ENCODE results near the gene ANO10. TPM values are rescaled to one million over a fixed set of nuclear protein-coding genes. Genes with fewer than 3 reads are reported as not detected.

Gene ANO10
- total RNA-seq, 4 donors from 2014 or later = 32.8 to 111 (median 54.3) TPM

DNA sequence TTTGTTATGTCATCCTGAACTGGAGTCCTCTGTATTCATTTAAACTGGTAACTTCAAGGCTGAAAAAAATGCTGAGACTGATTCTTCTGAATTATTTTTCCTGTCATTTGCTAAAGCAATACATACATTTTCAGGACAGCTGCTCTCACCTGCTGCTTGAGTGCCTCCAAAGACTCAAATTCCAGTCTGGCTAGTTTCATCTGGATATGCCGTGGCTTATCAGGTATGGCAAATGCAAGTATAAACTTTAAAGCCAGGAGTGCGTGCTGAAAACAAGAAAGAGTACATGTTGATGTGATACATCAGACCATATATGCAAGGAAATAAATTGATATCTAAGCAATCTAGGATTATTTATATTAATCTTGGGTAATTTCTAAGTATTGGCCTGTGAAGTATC is 189.3 kb downstream of the ANO10 start:
- no peaks in the 10 kb centered on the region for H3K4me1 ChIP-seq
- intact Hi-C loops (cut with DNase I; ENCODE audit: low total_unique reads) = no loop called here
- DNase-seq = no peak

GRCh38 chr3:43426388-43426787 is 195.4 kb downstream of the ANO10 start:
- TF ChIP-seq, protein P1, sequence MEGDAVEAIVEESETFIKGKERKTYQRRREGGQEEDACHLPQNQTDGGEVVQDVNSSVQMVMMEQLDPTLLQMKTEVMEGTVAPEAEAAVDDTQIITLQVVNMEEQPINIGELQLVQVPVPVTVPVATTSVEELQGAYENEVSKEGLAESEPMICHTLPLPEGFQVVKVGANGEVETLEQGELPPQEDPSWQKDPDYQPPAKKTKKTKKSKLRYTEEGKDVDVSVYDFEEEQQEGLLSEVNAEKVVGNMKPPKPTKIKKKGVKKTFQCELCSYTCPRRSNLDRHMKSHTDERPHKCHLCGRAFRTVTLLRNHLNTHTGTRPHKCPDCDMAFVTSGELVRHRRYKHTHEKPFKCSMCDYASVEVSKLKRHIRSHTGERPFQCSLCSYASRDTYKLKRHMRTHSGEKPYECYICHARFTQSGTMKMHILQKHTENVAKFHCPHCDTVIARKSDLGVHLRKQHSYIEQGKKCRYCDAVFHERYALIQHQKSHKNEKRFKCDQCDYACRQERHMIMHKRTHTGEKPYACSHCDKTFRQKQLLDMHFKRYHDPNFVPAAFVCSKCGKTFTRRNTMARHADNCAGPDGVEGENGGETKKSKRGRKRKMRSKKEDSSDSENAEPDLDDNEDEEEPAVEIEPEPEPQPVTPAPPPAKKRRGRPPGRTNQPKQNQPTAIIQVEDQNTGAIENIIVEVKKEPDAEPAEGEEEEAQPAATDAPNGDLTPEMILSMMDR (IDR thresholded peaks at IDR 0.05) = no peak
- no peak for TF ChIP-seq POLR2A (IDR thresholded peaks at IDR 0.05)
- Histone ChIP-seq H3K36me3 (no peaks in the 10 kb centered on the region), H3K9me3 (no peaks in the 10 kb centered on the region), H3K4me3 (no peak overlapping the region), H3K27me3 (no peaks in the 10 kb centered on the region), H3K4me1 (peaks cover 0 to 8% of the 10 kb centered on the region in 2 donors), H3K27ac (peak overlapping the region in 1 of 2 donors; percentile 54)
- intact Hi-C loops (cut with DNase I; ENCODE audit: low total_unique reads) = no loop called here
- no peak for DNase-seq

More for the DNA sequence above, 189.3 kb downstream of the ANO10 start:
- Histone ChIP-seq H3K4me3 (no peak overlapping the region), H3K9me3 (no peaks in the 10 kb centered on the region), H3K36me3 (no peaks in the 10 kb centered on the region), H3K27ac (no peak overlapping the region), H3K27me3 (no peaks in the 10 kb centered on the region)
- TF ChIP-seq POLR2A (IDR thresholded peaks at IDR 0.05) = no peak
- TF ChIP-seq, protein P1 (IDR thresholded peaks at IDR 0.05) = no peak

DNA sequence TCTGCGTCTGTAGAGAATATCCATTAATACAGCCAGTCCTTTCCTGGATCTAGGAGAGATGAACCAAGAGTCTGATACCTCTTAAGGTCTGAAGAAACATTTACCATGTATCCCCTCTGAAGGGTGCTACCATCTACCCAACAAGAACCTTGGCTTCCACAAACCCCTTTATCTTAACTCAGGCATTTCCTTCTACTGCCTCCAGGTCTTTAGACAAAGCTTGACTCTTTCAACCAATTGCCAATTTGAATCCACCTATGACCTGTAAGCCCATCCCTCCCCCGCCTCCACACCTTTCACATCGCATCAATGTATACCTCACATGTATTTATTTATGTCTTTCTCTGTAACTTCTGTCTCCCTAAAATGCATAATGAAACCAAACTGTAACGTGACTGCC is 196.0 kb downstream of the ANO10 start:
- intact Hi-C loops (cut with DNase I; ENCODE audit: low total_unique reads) = no loop called here

DNA sequence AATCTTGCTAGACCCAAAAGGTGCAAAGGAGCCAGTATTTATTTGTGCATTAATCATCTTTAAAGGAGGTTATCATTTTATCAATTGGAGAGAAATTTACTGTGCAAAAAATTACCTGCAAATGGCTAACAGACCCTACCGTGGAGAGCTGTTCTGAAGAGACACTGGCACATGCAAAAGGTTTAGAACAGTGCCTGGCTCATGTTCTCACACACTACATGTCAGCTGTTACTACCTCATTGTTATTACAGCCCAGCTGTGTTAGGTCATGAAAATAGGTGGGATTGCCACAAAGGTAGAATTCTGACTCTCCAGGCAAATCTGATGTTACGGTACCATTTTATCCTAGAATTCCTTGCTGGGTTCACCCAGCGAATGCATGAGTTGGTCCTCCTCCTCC is 198.2 kb downstream of the ANO10 start:
- intact Hi-C loops (cut with DNase I; ENCODE audit: low total_unique reads) = no loop called here
- peak overlapping the region in 1 of 2 donors; percentile 71 for H3K27ac ChIP-seq

More for the DNA sequence above, 196.0 kb downstream of the ANO10 start:
- no peak for DNase-seq
- H3K4me1 ChIP-seq = peaks cover 0 to 8% of the 10 kb centered on the region in 2 donors
- no peaks in the 10 kb centered on the region for H3K36me3 ChIP-seq
- no peak overlapping the region for H3K4me3 ChIP-seq
- TF ChIP-seq POLR2A (IDR thresholded peaks at IDR 0.05) = no peak
- TF ChIP-seq, protein P1 (IDR thresholded peaks at IDR 0.05) = no peak
- no peaks in the 10 kb centered on the region for H3K27me3 ChIP-seq
- H3K9me3 ChIP-seq = no peaks in the 10 kb centered on the region
- H3K27ac ChIP-seq = peak overlapping the region in 1 of 2 donors; percentile 54

DNA sequence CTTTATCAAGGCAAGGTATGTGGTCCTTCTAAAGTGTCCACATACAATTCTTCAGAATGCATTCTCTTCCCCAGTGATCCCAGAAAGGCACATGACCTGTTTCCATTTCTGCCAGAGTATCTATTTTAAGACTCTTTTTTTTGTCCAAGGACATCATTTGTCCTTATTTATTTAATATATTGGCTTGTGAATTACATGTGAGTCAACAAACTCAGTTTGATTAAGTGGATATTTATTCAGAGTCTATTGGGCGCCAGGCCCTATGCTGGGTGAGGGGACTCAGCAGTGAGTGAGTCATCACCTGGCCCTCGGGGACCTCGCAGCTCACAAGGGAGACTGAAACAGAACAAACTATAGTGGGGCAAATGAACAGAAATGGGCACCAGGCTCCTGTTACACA is 198.7 kb downstream of the ANO10 start:
- intact Hi-C loops (cut with DNase I; ENCODE audit: low total_unique reads) = no loop called here
- DNase-seq = peak; percentile 32 to 45
- no peak overlapping the region for H3K4me3 ChIP-seq
- H3K27me3 ChIP-seq = no peaks in the 10 kb centered on the region
- H3K4me1 ChIP-seq = peaks cover 0 to 8% of the 10 kb centered on the region in 2 donors
- H3K27ac ChIP-seq = peak overlapping the region in 1 of 2 donors; percentile 71
- H3K9me3 ChIP-seq = no peaks in the 10 kb centered on the region
- H3K36me3 ChIP-seq = no peaks in the 10 kb centered on the region
- TF ChIP-seq POLR2A (IDR thresholded peaks at IDR 0.05) = no peak
- TF ChIP-seq, protein P1 (IDR thresholded peaks at IDR 0.05) = no peak

More for the DNA sequence above, 198.2 kb downstream of the ANO10 start:
- Histone ChIP-seq H3K9me3 (no peaks in the 10 kb centered on the region), H3K4me1 (peaks cover 0 to 8% of the 10 kb centered on the region in 2 donors), H3K4me3 (no peak overlapping the region), H3K36me3 (no peaks in the 10 kb centered on the region), H3K27me3 (no peaks in the 10 kb centered on the region)
- TF ChIP-seq POLR2A (IDR thresholded peaks at IDR 0.05) = no peak
- TF ChIP-seq, protein P1 (IDR thresholded peaks at IDR 0.05) = no peak
- no peak for DNase-seq

Measured in uterus (tissue), 4 donors.